Liver (tissue), 9 donors: ENCODE measurements around the gene IFRD1. TPM values are rescaled to one million over a fixed set of nuclear protein-coding genes. Genes with fewer than 3 reads are reported as not detected.

ENCODE experiments used
- DNase-seq: peaks from one replicate; pipeline ENCODE4 v3.0.0-alpha.2; 2017; ENCODE audit warnings: low spot score
- H3K27ac ChIP-seq, 2 donors: one replicate each; pipeline ENCODE4 v1.7.0; 2013; ENCODE audit warnings: inconsistent platforms in 2 of 2, low read length in 2 of 2, control low read depth in 1 of 2, low read depth in 1 of 2, mild to moderate bottlenecking in 1 of 2
- H3K27me3 ChIP-seq, 4 donors: one replicate each; pipeline versions ENCODE4 v1.6.1 to v1.7.0; 2013; ENCODE audit warnings: low read length in 3 of 4, inconsistent platforms in 1 of 4, mild to moderate bottlenecking in 1 of 4, moderate library complexity in 1 of 4; ENCODE audit not compliant: control insufficient read depth in 4 of 4, insufficient read depth in 4 of 4
- H3K36me3 ChIP-seq, 4 donors: one replicate each; pipeline versions ENCODE4 v1.6.1 to v1.7.0; 2013; ENCODE audit warnings: low read length in 3 of 4, mild to moderate bottlenecking in 3 of 4, low read depth in 1 of 4, moderate library complexity in 1 of 4; ENCODE audit not compliant: control insufficient read depth in 4 of 4, insufficient read depth in 3 of 4
- H3K4me1 ChIP-seq, 4 donors: one replicate each; pipeline versions ENCODE4 v1.6.1 to v1.7.0; 2013; ENCODE audit warnings: low read length in 3 of 4, mild to moderate bottlenecking in 3 of 4, moderate library complexity in 1 of 4; ENCODE audit not compliant: control insufficient read depth in 4 of 4, insufficient read depth in 4 of 4
- H3K4me3 ChIP-seq, 3 donors: one replicate each; pipeline versions ENCODE4 v1.6.1 to v1.7.0; 2013; ENCODE audit warnings: low read length in 3 of 3, control low read depth in 1 of 3, low read depth in 1 of 3, mild to moderate bottlenecking in 1 of 3
- H3K9ac ChIP-seq, 2 donors: one replicate each; pipeline ENCODE4 v1.7.0; 2013; ENCODE audit warnings: low read length in 2 of 2, mild to moderate bottlenecking in 2 of 2, moderate library complexity in 2 of 2, control low read depth in 1 of 2, low read depth in 1 of 2
- H3K9me3 ChIP-seq, 4 donors: one replicate each; pipeline versions ENCODE4 v1.6.1 to v1.7.0; 2013; ENCODE audit warnings: low read length in 3 of 4; ENCODE audit not compliant: control insufficient read depth in 4 of 4
- EGR1 ChIP-seq, 2 donors: IDR thresholded peaks; 2 replicates each; pipeline ENCODE4 v1.6.1; 2016 to 2018; ENCODE audit warnings: antibody characterized with exemption in 2 of 2, low read depth in 2 of 2
- FOXA1 ChIP-seq: IDR thresholded peaks from 2 replicates; pipeline ENCODE4 v1.6.1; 2016; ENCODE audit warnings: antibody characterized with exemption
- FOXA2 ChIP-seq: IDR thresholded peaks from 2 replicates; pipeline ENCODE4 v1.6.1; 2016; ENCODE audit warnings: antibody characterized with exemption
- GABPA ChIP-seq, 2 donors: IDR thresholded peaks in 1 of 2; conservative IDR thresholded peaks in 1 of 2; 2 replicates each; pipeline ENCODE4 v1.6.1; 2016; ENCODE audit warnings: antibody characterized with exemption in 2 of 2, mild to moderate bottlenecking in 1 of 2, moderate library complexity in 1 of 2
- HNF4A ChIP-seq, 2 donors: conservative IDR thresholded peaks; 2 replicates each; pipeline ENCODE4 v1.6.1; 2016; ENCODE audit warnings: antibody characterized with exemption in 2 of 2, mild to moderate bottlenecking in 2 of 2
- HNF4G ChIP-seq: IDR thresholded peaks from 2 replicates; pipeline ENCODE4 v1.6.1; 2016; ENCODE audit warnings: antibody characterized with exemption
- JUND ChIP-seq, 2 donors: IDR thresholded peaks; 2 replicates each; pipeline ENCODE4 v1.6.1; 2016; ENCODE audit warnings: antibody characterized with exemption in 2 of 2
- NR2F2 ChIP-seq: IDR thresholded peaks from 2 replicates; pipeline ENCODE4 v1.6.1; 2016; ENCODE audit warnings: antibody characterized with exemption
- RXRA ChIP-seq, 2 donors: IDR thresholded peaks; 2 replicates each; pipeline ENCODE4 v1.6.1; 2017 to 2018; ENCODE audit warnings: antibody characterized with exemption in 2 of 2, mild to moderate bottlenecking in 1 of 2
- SP1 ChIP-seq: IDR thresholded peaks from 2 replicates; pipeline ENCODE4 v1.6.1; 2018; ENCODE audit warnings: antibody characterized with exemption, mild to moderate bottlenecking
- YY1 ChIP-seq: IDR thresholded peaks from 2 replicates; pipeline ENCODE4 v1.6.1; 2016; ENCODE audit warnings: antibody characterized with exemption, mild to moderate bottlenecking
- WGBS: extraction: QIAGEN DNeasy Blood & Tissue Kit; methylation state at CpG from one replicate; pipeline ENCODE4 v1.1.7; 2013; 5-methylcytosine and 5-hydroxymethylcytosine counted together
- polyA plus RNA-seq, 2 donors: library from polyadenylated mRNA; stranded (reverse) in 1 of 2; unstranded in 1 of 2; fragments of 200-250 nt in 1 of 2; fragments of >200 nt in 1 of 2; fragmentation: Nextera tagmentation in 1 of 2; extraction: Ambion mirVana in 1 of 2; gene quantifications; one replicate each; pipeline versions ENCODE4 v1.2.1 to v1.2.3, GENCODE V29; 2013 to 2015
- total RNA-seq, 2 donors: library from RNA; depleted of rRNA; stranded (reverse); fragments of >200 nt; gene quantifications; one replicate each; pipeline ENCODE4 v1.2.3, GENCODE V29; 2014
- TF ChIP-seq, protein P1 (sequence below): IDR thresholded peaks from 2 replicates; pipeline ENCODE4 v1.6.1; 2016; ENCODE audit warnings: antibody characterized with exemption
- TF ChIP-seq, protein P2 (sequence below): IDR thresholded peaks from 2 replicates; pipeline ENCODE4 v1.6.1; 2016; ENCODE audit warnings: antibody characterized with exemption, mild to moderate bottlenecking
- TF ChIP-seq, protein P3 (sequence below): fragments of 150-350 bp; IDR thresholded peaks from 2 replicates; pipeline ENCODE4 v1.5.1; 2017; ENCODE audit warnings: improper control_type of control experiment, low read depth, low read length; ENCODE audit not compliant: missing input control
- TF ChIP-seq, protein P4 (sequence below): IDR thresholded peaks from 2 replicates; pipeline ENCODE4 v1.6.1; 2016; ENCODE audit warnings: antibody characterized with exemption
- donor health status: healthy.
- donor health status: healthy.
- donor health status: healthy.
- donor health status: healthy.
- donor health status: healthy.

The IFRD1 gene
- total and polyA plus RNA-seq, 4 donors, result 7.7 to 35.6 (median 21.1) TPM

DNA sequence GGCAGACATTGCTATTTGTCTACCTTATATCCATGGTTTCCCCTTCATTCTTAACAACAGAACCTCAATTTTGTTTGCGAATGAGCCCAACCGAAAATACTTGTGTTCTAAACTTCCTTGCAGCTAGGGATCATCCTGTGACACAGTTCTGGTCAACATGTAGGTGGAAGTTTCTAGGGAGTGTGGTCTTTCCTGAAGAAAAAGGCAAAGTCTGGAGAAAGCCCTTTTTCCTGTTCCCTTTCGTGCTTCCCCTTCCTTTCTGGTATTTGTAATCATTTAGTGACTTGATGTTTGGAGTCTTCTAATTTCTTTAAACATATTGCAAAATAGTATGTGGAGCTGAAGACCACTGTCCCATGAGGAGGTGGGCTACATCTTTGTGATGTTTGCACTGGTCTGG, 2.9 kb upstream of the IFRD1 start:
- Histone ChIP-seq H3K9me3 (no peaks in the 10 kb centered on the region), H3K9ac (no peak overlapping the region), H3K27ac (no peak overlapping the region), H3K36me3 (no peaks in the 10 kb centered on the region), H3K4me3 (no peak overlapping the region), H3K4me1 (peaks cover 0 to 11% (median 2%) of the 10 kb centered on the region in 4 donors), H3K27me3 (no peaks in the 10 kb centered on the region)
- 81% methylated on average over 3 of the region's 3 CpGs for WGBS
- no peak for DNase-seq
- TF ChIP-seq YY1, result no peak
- TF ChIP-seq, protein P1, sequence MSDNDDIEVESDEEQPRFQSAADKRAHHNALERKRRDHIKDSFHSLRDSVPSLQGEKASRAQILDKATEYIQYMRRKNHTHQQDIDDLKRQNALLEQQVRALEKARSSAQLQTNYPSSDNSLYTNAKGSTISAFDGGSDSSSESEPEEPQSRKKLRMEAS, result no peak
- no peak for TF ChIP-seq FOXA2
- TF ChIP-seq, protein P2, sequence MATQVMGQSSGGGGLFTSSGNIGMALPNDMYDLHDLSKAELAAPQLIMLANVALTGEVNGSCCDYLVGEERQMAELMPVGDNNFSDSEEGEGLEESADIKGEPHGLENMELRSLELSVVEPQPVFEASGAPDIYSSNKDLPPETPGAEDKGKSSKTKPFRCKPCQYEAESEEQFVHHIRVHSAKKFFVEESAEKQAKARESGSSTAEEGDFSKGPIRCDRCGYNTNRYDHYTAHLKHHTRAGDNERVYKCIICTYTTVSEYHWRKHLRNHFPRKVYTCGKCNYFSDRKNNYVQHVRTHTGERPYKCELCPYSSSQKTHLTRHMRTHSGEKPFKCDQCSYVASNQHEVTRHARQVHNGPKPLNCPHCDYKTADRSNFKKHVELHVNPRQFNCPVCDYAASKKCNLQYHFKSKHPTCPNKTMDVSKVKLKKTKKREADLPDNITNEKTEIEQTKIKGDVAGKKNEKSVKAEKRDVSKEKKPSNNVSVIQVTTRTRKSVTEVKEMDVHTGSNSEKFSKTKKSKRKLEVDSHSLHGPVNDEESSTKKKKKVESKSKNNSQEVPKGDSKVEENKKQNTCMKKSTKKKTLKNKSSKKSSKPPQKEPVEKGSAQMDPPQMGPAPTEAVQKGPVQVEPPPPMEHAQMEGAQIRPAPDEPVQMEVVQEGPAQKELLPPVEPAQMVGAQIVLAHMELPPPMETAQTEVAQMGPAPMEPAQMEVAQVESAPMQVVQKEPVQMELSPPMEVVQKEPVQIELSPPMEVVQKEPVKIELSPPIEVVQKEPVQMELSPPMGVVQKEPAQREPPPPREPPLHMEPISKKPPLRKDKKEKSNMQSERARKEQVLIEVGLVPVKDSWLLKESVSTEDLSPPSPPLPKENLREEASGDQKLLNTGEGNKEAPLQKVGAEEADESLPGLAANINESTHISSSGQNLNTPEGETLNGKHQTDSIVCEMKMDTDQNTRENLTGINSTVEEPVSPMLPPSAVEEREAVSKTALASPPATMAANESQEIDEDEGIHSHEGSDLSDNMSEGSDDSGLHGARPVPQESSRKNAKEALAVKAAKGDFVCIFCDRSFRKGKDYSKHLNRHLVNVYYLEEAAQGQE, result no peak
- TF ChIP-seq NR2F2, result no peak
- no peak for TF ChIP-seq EGR1 (IDR thresholded peaks at IDR 0.05; ENCODE audit: low read depth in 2 of 2)
- no peak for TF ChIP-seq GABPA (IDR thresholded peaks at IDR 0.05 in 1 of 2, conservative IDR thresholded peaks at IDR 0.05 in 1 of 2)
- TF ChIP-seq, protein P3, sequence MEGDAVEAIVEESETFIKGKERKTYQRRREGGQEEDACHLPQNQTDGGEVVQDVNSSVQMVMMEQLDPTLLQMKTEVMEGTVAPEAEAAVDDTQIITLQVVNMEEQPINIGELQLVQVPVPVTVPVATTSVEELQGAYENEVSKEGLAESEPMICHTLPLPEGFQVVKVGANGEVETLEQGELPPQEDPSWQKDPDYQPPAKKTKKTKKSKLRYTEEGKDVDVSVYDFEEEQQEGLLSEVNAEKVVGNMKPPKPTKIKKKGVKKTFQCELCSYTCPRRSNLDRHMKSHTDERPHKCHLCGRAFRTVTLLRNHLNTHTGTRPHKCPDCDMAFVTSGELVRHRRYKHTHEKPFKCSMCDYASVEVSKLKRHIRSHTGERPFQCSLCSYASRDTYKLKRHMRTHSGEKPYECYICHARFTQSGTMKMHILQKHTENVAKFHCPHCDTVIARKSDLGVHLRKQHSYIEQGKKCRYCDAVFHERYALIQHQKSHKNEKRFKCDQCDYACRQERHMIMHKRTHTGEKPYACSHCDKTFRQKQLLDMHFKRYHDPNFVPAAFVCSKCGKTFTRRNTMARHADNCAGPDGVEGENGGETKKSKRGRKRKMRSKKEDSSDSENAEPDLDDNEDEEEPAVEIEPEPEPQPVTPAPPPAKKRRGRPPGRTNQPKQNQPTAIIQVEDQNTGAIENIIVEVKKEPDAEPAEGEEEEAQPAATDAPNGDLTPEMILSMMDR, result no peak
- TF ChIP-seq HNF4A (conservative IDR thresholded peaks at IDR 0.05), result no peak
- TF ChIP-seq HNF4G, result no peak
- no peak for TF ChIP-seq SP1
- no peak for TF ChIP-seq JUND (IDR thresholded peaks at IDR 0.05)
- TF ChIP-seq RXRA (IDR thresholded peaks at IDR 0.05), result no peak

GRCh38 chr7:112448381-112448780, 1.9 kb upstream of the IFRD1 start:
- WGBS, result 89% methylated on average over 2 of the region's 2 CpGs
- no peaks in the 10 kb centered on the region for H3K9me3 ChIP-seq
- H3K4me3 ChIP-seq, result no peak overlapping the region
- H3K27me3 ChIP-seq, result no peaks in the 10 kb centered on the region
- DNase-seq, result no peak
- no peak overlapping the region for H3K27ac ChIP-seq
- no peaks in the 10 kb centered on the region for H3K36me3 ChIP-seq
- no peak overlapping the region for H3K9ac ChIP-seq
- TF ChIP-seq FOXA1 (no peak), RXRA (IDR thresholded peaks at IDR 0.05) (no peak), SP1 (no peak)
- TF ChIP-seq, protein P4, sequence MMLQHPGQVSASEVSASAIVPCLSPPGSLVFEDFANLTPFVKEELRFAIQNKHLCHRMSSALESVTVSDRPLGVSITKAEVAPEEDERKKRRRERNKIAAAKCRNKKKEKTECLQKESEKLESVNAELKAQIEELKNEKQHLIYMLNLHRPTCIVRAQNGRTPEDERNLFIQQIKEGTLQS, result no peak
- peaks cover 0 to 21% (median 2%) of the 10 kb centered on the region in 4 donors for H3K4me1 ChIP-seq
